Hepatocyte (in vitro differentiated cells): ENCODE results near the gene CRYM.

Experiments
- EZH2phosphoT487 ChIP-seq: fragments of 200-600 bp; sonication (generic); IDR thresholded peaks from one replicate; pipeline ENCODE4 v1.6.1; 2018; ENCODE audit warnings: antibody characterized with exemption, mild to moderate bottlenecking, low read depth, moderate library complexity; ENCODE audit not compliant: unreplicated experiment, severe bottlenecking
- TF ChIP-seq, protein P1 (sequence below): fragments of 200-600 bp; sonication (generic); IDR thresholded peaks from 2 replicates; pipeline ENCODE4 v1.5.1; 2016; ENCODE audit warnings: antibody characterized with exemption, mild to moderate bottlenecking; ENCODE audit not compliant: poor library complexity

DNA sequence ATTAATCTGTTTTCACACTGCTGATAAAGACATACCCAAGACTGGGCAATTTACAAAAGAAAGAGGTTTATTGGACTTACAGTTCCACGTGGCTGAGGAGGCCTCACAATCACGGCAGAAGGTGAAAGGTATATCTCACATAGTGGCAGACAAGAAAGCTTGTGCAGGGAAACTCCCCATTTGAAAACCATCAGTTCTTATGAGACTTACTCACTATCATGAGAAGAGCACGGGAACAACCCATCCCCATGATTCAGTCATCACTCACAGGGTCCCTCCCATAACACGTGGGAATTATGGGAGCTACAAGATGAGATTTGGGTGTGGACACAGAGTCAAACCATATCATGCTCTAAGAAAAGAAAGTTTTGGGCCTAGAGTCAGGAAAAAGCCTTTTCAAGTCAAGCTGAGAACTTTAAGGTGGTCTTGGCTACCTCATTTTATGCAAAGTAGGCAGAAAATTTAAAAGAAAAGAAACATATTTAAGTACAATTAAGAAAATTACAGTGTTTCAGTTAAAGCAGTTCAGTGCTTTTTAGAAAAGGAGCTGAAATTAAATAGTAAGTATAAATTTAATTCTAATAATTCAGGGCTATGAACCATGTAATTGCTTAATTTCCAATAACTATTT, 24.9 kb upstream of the CRYM start:
- TF ChIP-seq, protein P1, sequence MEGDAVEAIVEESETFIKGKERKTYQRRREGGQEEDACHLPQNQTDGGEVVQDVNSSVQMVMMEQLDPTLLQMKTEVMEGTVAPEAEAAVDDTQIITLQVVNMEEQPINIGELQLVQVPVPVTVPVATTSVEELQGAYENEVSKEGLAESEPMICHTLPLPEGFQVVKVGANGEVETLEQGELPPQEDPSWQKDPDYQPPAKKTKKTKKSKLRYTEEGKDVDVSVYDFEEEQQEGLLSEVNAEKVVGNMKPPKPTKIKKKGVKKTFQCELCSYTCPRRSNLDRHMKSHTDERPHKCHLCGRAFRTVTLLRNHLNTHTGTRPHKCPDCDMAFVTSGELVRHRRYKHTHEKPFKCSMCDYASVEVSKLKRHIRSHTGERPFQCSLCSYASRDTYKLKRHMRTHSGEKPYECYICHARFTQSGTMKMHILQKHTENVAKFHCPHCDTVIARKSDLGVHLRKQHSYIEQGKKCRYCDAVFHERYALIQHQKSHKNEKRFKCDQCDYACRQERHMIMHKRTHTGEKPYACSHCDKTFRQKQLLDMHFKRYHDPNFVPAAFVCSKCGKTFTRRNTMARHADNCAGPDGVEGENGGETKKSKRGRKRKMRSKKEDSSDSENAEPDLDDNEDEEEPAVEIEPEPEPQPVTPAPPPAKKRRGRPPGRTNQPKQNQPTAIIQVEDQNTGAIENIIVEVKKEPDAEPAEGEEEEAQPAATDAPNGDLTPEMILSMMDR = no peak
- no peak for TF ChIP-seq EZH2phosphoT487
